Activated naive CD4-positive, alpha-beta T cell treated with anti-CD3 and anti-CD28 coated beads, Interleukin-2, amount 10 ng/mL, durations not matched to agents 5 hours and 36 hours (primary cell): ENCODE data around the gene DCST2. TPM values are rescaled to one million over a fixed set of nuclear protein-coding genes. Genes with fewer than 3 reads are reported as not detected.

ENCODE experiments used
- microRNA-seq: library from miRNA; unstranded; fragments of <30 nt; microRNA quantifications from one replicate; pipeline ENCODE4 v1.2.0, GENCODE V29; 2022; ENCODE audit warnings: borderline microRNAs expressed, borderline replicate concordance
- total RNA-seq, 2 experiments: library from RNA; stranded (reverse); gene quantifications; one replicate each; pipeline ENCODE4 v1.2.3, GENCODE V29; 2021

DCST2 gene
- total RNA-seq = 1 to 10 TPM in 1 of 2 experiments, under 1 TPM in 1; 0.79 to 1.2 TPM

GRCh38 chr1:155033524-155033923 lies at the start of gene DCST2, which contains the start of gene DCST1:
Gene DCST2 (minus strand): TSS chr1:155033781. CDS start chr1:155033701, 80 bp downstream.
Gene DCST1 (plus strand): TSS chr1:155033824. CDS start chr1:155034037, 213 bp downstream.

GRCh38 chr1:155078469-155079209 lies 45.1 kb upstream of the DCST2 start, which contains the start of gene EFNA3:
Gene EFNA3 (plus strand): TSS chr1:155078837. CDS start chr1:155078942, 105 bp downstream.

GRCh38 chr1:155063550-155064110 lies 30.0 kb upstream of the DCST2 start, which contains the start of gene EFNA4:
Gene EFNA4 (plus strand): TSS chr1:155063740. CDS start chr1:155063824, 84 bp downstream.

GRCh38 chr1:155050560-155051341 lies 17.2 kb upstream of the DCST2 start, which contains the start of gene ADAM15:
Gene ADAM15 (plus strand): TSS chr1:155051316. CDS start chr1:155051387, 71 bp downstream.

GRCh38 chr1:155002464-155003226 lies 30.9 kb downstream of the DCST2 start, which contains the start of gene ZBTB7B:
Gene ZBTB7B (plus strand): TSS chr1:155002802. CDS start chr1:155014661, 11,859 bp downstream.

GRCh38 chr1:154993572-154994268 lies 39.9 kb downstream of the DCST2 start, which contains the start of gene LENEP:
Gene LENEP (plus strand): TSS chr1:154993586. CDS start chr1:154993608, 22 bp downstream.

GRCh38 chr1:154982897-154983648 lies 50.5 kb downstream of the DCST2 start, which contains the start of gene FLAD1:
Gene FLAD1 (plus strand): TSS chr1:154983344. CDS start chr1:154983695, 351 bp downstream.

GRCh38 chr1:154974102-154974807 lies 59.3 kb downstream of the DCST2 start, which contains the start of gene CKS1B:
Gene CKS1B (plus strand): TSS chr1:154974681. CDS start chr1:154974746, 65 bp downstream.

GRCh38 chr1:154970631-154971340 lies 62.8 kb downstream of the DCST2 start, which contains the start of gene SHC1:
Gene SHC1 (minus strand): TSS chr1:154970747. CDS start chr1:154970526, 221 bp downstream.

Small RNA genes lying within 50 kb of the gene (microRNA-seq; reads per million reads assigned to microRNA genes)
- gene MIR4258 = not detected

Other genes with a start within 250 kb of the DCST2 start
- gene KCNN3, start 163.5 kb downstream of the DCST2 start, total RNA-seq = under 1 TPM; 0.02 to 0.03 TPM
- gene PMVK, start 97.1 kb downstream of the DCST2 start, total RNA-seq = 10 to 100 TPM; 29.6 to 33.1 TPM
- gene PBXIP1, start 77.7 kb downstream of the DCST2 start, total RNA-seq = 100 to 1,000 TPM; 101 to 102 TPM
- gene PYGO2, start 72.0 kb downstream of the DCST2 start, total RNA-seq = 10 to 100 TPM; 42.7 to 43.0 TPM
- 10 to 100 TPM; 66.7 to 72.8 TPM for gene SHC1, start 63.0 kb downstream of the DCST2 start, total RNA-seq
- 100 to 1,000 TPM; 104 to 118 TPM for gene CKS1B, start 59.1 kb downstream of the DCST2 start, total RNA-seq
- gene FLAD1, start 50.4 kb downstream of the DCST2 start, total RNA-seq = 10 to 100 TPM; 34.2 to 38.9 TPM
- gene LENEP, start 40.2 kb downstream of the DCST2 start, total RNA-seq = 1 to 10 TPM in 1 of 2 experiments, under 1 TPM in 1; 0.63 to 1.2 TPM
- gene ZBTB7B, start 31.0 kb downstream of the DCST2 start, total RNA-seq = 100 to 1,000 TPM; 119 TPM
- gene DCST1, start within 50 bp of the DCST2 start, total RNA-seq = not detected
- gene ADAM15, start 17.5 kb upstream of the DCST2 start, total RNA-seq = 10 to 100 TPM; 50.6 to 50.7 TPM
- 1 to 10 TPM; 9.0 to 9.6 TPM for gene EFNA4, start 30.0 kb upstream of the DCST2 start, total RNA-seq
- 1 to 10 TPM; 4.1 to 4.2 TPM for gene EFNA3, start 45.1 kb upstream of the DCST2 start, total RNA-seq
- under 1 TPM; 0.25 to 0.26 TPM for gene EFNA1, start 94.1 kb upstream of the DCST2 start, total RNA-seq
- 10 to 100 TPM; 44.1 to 49.0 TPM for gene SLC50A1, start 102.1 kb upstream of the DCST2 start, total RNA-seq
- 10 to 100 TPM; 60.3 to 66.8 TPM for gene DPM3, start 106.8 kb upstream of the DCST2 start, total RNA-seq
- gene KRTCAP2, start 139.5 kb upstream of the DCST2 start, total RNA-seq = 100 to 1,000 TPM; 173 to 190 TPM
- 10 to 100 TPM; 16.4 to 19.1 TPM for gene TRIM46, start 140.1 kb upstream of the DCST2 start, total RNA-seq
- 10 to 100 TPM; 28.2 to 31.5 TPM for gene THBS3, start 174.1 kb upstream of the DCST2 start, total RNA-seq
- gene MTX1, start 174.9 kb upstream of the DCST2 start, total RNA-seq = 10 to 100 TPM; 30.3 to 30.6 TPM
- gene ENTREP3, start 221.7 kb upstream of the DCST2 start, total RNA-seq = 10 to 100 TPM; 21.1 to 23.2 TPM
- gene SCAMP3, start 228.6 kb upstream of the DCST2 start, total RNA-seq = 10 to 100 TPM; 83.3 to 85.5 TPM
- 100 to 1,000 TPM; 100 to 104 TPM for gene CLK2, start 239.7 kb upstream of the DCST2 start, total RNA-seq
- gene HCN3, start 243.7 kb upstream of the DCST2 start, total RNA-seq = 1 to 10 TPM; 4.3 TPM